ENCODE results near the gene CFL1. TPM values are rescaled to one million over a fixed set of nuclear protein-coding genes. Genes with fewer than 3 reads are reported as not detected.

The CFL1 gene
- total RNA-seq, 4 donors from 2014 or later = 153 to 371 (median 251) TPM

DNA sequence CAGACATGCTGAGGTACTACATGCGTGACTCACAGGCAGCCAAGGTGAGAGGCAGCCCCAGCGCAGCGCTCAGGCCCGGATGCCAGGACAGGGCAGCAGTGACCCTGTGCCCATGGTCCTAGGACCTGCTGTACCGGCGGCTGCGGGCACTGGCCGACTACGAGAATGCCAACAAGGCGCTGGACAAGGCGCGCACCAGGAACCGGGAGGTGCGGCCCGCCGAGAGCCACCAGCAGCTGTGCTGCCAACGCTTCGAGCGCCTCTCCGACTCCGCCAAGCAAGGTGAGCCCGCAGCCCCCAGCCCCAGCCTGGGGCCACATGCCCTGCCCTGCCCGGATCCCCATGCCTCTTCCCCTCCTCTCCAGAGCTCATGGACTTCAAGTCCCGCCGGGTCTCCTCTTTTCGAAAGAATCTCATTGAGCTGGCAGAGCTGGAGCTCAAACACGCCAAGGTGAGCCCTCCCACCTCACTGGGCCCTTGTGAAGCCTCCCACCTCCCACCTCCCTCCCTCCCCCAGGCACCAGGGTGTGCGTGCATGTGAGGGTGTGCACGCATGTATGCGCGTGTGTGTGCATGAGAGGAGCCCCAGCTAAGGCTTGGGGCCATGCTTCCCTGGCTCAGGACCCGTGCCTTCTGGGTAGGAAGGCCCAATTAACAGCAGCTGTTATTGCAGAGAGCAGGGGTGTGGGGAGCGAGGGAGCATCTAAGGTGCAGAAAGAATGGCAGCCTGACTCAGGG lies 5.3 kb downstream of the CFL1 start:
- intact Hi-C loops (cut with DNase I; ENCODE audit: low total_unique reads) (no loop called here), in situ Hi-C loops (cut with MboI; ENCODE audit: low sequenced_read_pairs in 4 of 4) (no loop called here)
- Histone ChIP-seq H3K27me3 (no peaks in the 10 kb centered on the region), H3K36me3 (peaks cover 0 to 48% of the 10 kb centered on the region in 2 donors), H3K4me3 (no peak overlapping the region), H3K4me1 (peaks cover 10 to 14% of the 10 kb centered on the region in 2 donors), H3K27ac (no peak overlapping the region), H3K9me3 (peaks cover 0 to 4% (median 0%) of the 10 kb centered on the region in 3 donors)
- ATAC-seq (no peak), DNase-seq (no peak)
- TF ChIP-seq CTCF (IDR thresholded peaks at IDR 0.05 in 4 of 5, conservative IDR thresholded peaks at IDR 0.05 in 1 of 5) = no peak

- intact Hi-C loops (cut with DNase I; ENCODE audit: low total_unique reads) (no loop called here), in situ Hi-C loops (cut with MboI; ENCODE audit: low sequenced_read_pairs in 4 of 4) (no loop called here)
- Histone ChIP-seq H3K27ac (no peak overlapping the region), H3K36me3 (peaks cover 0 to 48% of the 10 kb centered on the region in 2 donors), H3K4me3 (no peak overlapping the region), H3K4me1 (peaks cover 10 to 14% of the 10 kb centered on the region in 2 donors), H3K9me3 (peaks cover 0 to 4% (median 0%) of the 10 kb centered on the region in 3 donors), H3K27me3 (no peaks in the 10 kb centered on the region)
- TF ChIP-seq CTCF (IDR thresholded peaks at IDR 0.05 in 4 of 5, conservative IDR thresholded peaks at IDR 0.05 in 1 of 5) (no peak), POLR2A (IDR thresholded peaks at IDR 0.05) (no peak)
- no peak for DNase-seq
- no peak for ATAC-seq
These were observed 6.0 kb downstream of the CFL1 start for GRCh38 chr11:65851811-65852507.

GRCh38 chr11:65851083-65851579 lies 6.8 kb downstream of the CFL1 start:
- intact Hi-C loops (cut with DNase I; ENCODE audit: low total_unique reads) (no loop called here), in situ Hi-C loops (cut with MboI; ENCODE audit: low sequenced_read_pairs in 4 of 4) (no loop called here)
- Histone ChIP-seq H3K27me3 (no peaks in the 10 kb centered on the region), H3K36me3 (peaks cover 0 to 48% of the 10 kb centered on the region in 2 donors), H3K4me3 (no peak overlapping the region), H3K27ac (no peak overlapping the region), H3K9me3 (peaks cover 0 to 4% (median 0%) of the 10 kb centered on the region in 3 donors), H3K4me1 (peaks cover 3 to 8% of the 10 kb centered on the region in 2 donors)
- no peak for ATAC-seq
- TF ChIP-seq CTCF (IDR thresholded peaks at IDR 0.05 in 4 of 5, conservative IDR thresholded peaks at IDR 0.05 in 1 of 5) (peak in 1 of 5 experiments; percentile 34), POLR2A (IDR thresholded peaks at IDR 0.05) (no peak)
- DNase-seq = no peak

GRCh38 chr11:65850217-65851082 lies 7.5 kb downstream of the CFL1 start:
- ATAC-seq = no peak
- no peak overlapping the region for H3K27ac ChIP-seq
- H3K4me1 ChIP-seq = peaks cover 0 to 1% of the 10 kb centered on the region in 2 donors
- no peaks in the 10 kb centered on the region for H3K27me3 ChIP-seq
- H3K4me3 ChIP-seq = no peak overlapping the region
- in situ Hi-C loops (cut with MboI; ENCODE audit: low sequenced_read_pairs in 4 of 4) (no loop called here), intact Hi-C loops (cut with DNase I; ENCODE audit: low total_unique reads) (no loop called here)
- peaks cover 0 to 4% (median 0%) of the 10 kb centered on the region in 3 donors for H3K9me3 ChIP-seq
- no peak for DNase-seq
- TF ChIP-seq POLR2A (IDR thresholded peaks at IDR 0.05) = no peak
- TF ChIP-seq CTCF (IDR thresholded peaks at IDR 0.05 in 4 of 5, conservative IDR thresholded peaks at IDR 0.05 in 1 of 5) = no peak
- peaks cover 0 to 41% of the 10 kb centered on the region in 2 donors for H3K36me3 ChIP-seq
